HEK293 (cell line): Measurements from ENCODE around the gene KLHL29.

Experiments used
- CTCF ChIA-PET: fragments of 350-600 bp; formaldehyde crosslinking; extraction: SDS; loops from one replicate; lab custom pipeline; 2021; ENCODE audit warnings: antibody characterized with exemption; lab: Yijun Ruan, JAX
- POLR2A ChIA-PET: fragments of 300-600 bp; formaldehyde crosslinking; extraction: SDS; loops from one replicate; lab custom pipeline; 2020; ENCODE audit warnings: antibody characterized with exemption, inconsistent platforms; lab: Yijun Ruan, JAX
- H3K27ac ChIP-seq: fragments of 200-500 bp; sonication (Bioruptor generic); 2 replicates; pipeline ENCODE4 v1.5.1; 2014; ENCODE audit warnings: low read depth, low read length, control low read depth, inconsistent platforms; ENCODE audit errors: extremely low read depth
- H3K36me3 ChIP-seq, 2 experiments: fragments of 200-500 bp in 1 of 2; sonication (Bioruptor generic) in 1 of 2; 1 replicate in 1 of 2; 2 replicates in 1 of 2; pipeline ENCODE4 v1.5.1; 2014 to 2017; ENCODE audit warnings: inconsistent platforms in 2 of 2, low read length in 2 of 2; ENCODE audit not compliant: control insufficient read depth in 2 of 2, insufficient read depth in 1 of 2
- H3K4me1 ChIP-seq: fragments of 200-500 bp; sonication (Bioruptor generic); 2 replicates; pipeline ENCODE4 v1.5.1; 2014; ENCODE audit warnings: mild to moderate bottlenecking, low read length, inconsistent platforms; ENCODE audit not compliant: control insufficient read depth, insufficient read depth
- H3K4me3 ChIP-seq: 2 replicates; pipeline ENCODE4 v1.5.1; 2011; ENCODE audit warnings: low read depth, mild to moderate bottlenecking, control low read depth, low read length, moderate library complexity
- H3K9me3 ChIP-seq: fragments of 200-500 bp; sonication (Bioruptor generic); 2 replicates; pipeline ENCODE4 v1.5.1; 2014; ENCODE audit warnings: low read depth, low read length, inconsistent platforms; ENCODE audit not compliant: control insufficient read depth, insufficient read depth
- EGR2 ChIP-seq: fragments of 450-650 bp; formaldehyde crosslinking; IDR thresholded peaks from 2 replicates; pipeline ENCODE4 v1.5.1; 2016; ENCODE audit warnings: low read depth, missing biosample characterization, missing genetic modification characterization
- GLIS1 ChIP-seq: fragments of 450-650 bp; formaldehyde crosslinking; IDR thresholded peaks from 2 replicates; pipeline ENCODE4 v1.5.1; 2016; ENCODE audit warnings: missing biosample characterization, missing genetic modification characterization
- KLF10 ChIP-seq: fragments of 450-650 bp; IDR thresholded peaks from 2 replicates; pipeline ENCODE4 v1.5.1; 2018; ENCODE audit warnings: missing biosample characterization, mild to moderate bottlenecking, missing genetic modification characterization
- KLF8 ChIP-seq: fragments of 450-650 bp; formaldehyde crosslinking; IDR thresholded peaks from 2 replicates; pipeline ENCODE4 v1.5.1; 2016; ENCODE audit warnings: missing biosample characterization, missing genetic modification characterization
- MYNN ChIP-seq: fragments of 450-650 bp; formaldehyde crosslinking; IDR thresholded peaks from 2 replicates; pipeline ENCODE4 v1.5.1; 2016; ENCODE audit warnings: missing biosample characterization, missing genetic modification characterization, borderline replicate concordance
- PRDM1 ChIP-seq: fragments of 450-650 bp; formaldehyde crosslinking; IDR thresholded peaks from 2 replicates; pipeline ENCODE4; 2016; ENCODE audit warnings: missing biosample characterization, missing genetic modification characterization
- ZBTB48 ChIP-seq: fragments of 450-650 bp; formaldehyde crosslinking; IDR thresholded peaks from 2 replicates; pipeline ENCODE4 v1.5.1; 2016; ENCODE audit warnings: missing biosample characterization, missing genetic modification characterization
- ZNF114 ChIP-seq: fragments of 450-650 bp; formaldehyde crosslinking; IDR thresholded peaks from 2 replicates; pipeline ENCODE4 v1.5.0; 2017; ENCODE audit warnings: missing biosample characterization, missing genetic modification characterization
- ZNF169 ChIP-seq: fragments of 450-650 bp; formaldehyde crosslinking; IDR thresholded peaks from 2 replicates; pipeline ENCODE4 v1.5.1; 2016; ENCODE audit warnings: missing biosample characterization, missing genetic modification characterization
- ZNF19 ChIP-seq: fragments of 450-650 bp; formaldehyde crosslinking; IDR thresholded peaks from 2 replicates; pipeline ENCODE4; 2016; ENCODE audit warnings: missing biosample characterization, missing genetic modification characterization, low read depth
- ZNF354C ChIP-seq: fragments of 450-650 bp; formaldehyde crosslinking; IDR thresholded peaks from 2 replicates; pipeline ENCODE4 v1.5.1; 2016; ENCODE audit warnings: missing biosample characterization, missing genetic modification characterization, low read depth, borderline replicate concordance
- ZNF548 ChIP-seq: fragments of 450-650 bp; formaldehyde crosslinking; IDR thresholded peaks from 2 replicates; pipeline ENCODE4 v1.5.1; 2016; ENCODE audit warnings: missing biosample characterization, missing genetic modification characterization
- ZNF623 ChIP-seq: fragments of 450-650 bp; formaldehyde crosslinking; IDR thresholded peaks from 2 replicates; pipeline ENCODE4 v1.5.1; 2016; ENCODE audit warnings: missing biosample characterization, missing genetic modification characterization
- ZNF664 ChIP-seq: fragments of 450-650 bp; formaldehyde crosslinking; IDR thresholded peaks from 2 replicates; pipeline ENCODE4 v1.5.1; 2016; ENCODE audit warnings: missing biosample characterization, missing genetic modification characterization
- ZNF76 ChIP-seq: fragments of 450-650 bp; formaldehyde crosslinking; IDR thresholded peaks from 2 replicates; pipeline ENCODE4; 2016; ENCODE audit warnings: low read depth, missing biosample characterization, missing genetic modification characterization, borderline replicate concordance
- TF ChIP-seq, protein P1 (sequence below): fragments of 450-650 bp; formaldehyde crosslinking; IDR thresholded peaks from 2 replicates; pipeline ENCODE4 v1.5.1; 2016; ENCODE audit warnings: missing biosample characterization, missing genetic modification characterization, borderline replicate concordance
- TF ChIP-seq, protein P2 (sequence below): fragments of 450-650 bp; formaldehyde crosslinking; IDR thresholded peaks from 2 replicates; pipeline ENCODE4 v1.5.1; 2016; ENCODE audit warnings: missing biosample characterization, missing genetic modification characterization
- TF ChIP-seq, protein P3 (sequence below): fragments of 450-650 bp; formaldehyde crosslinking; IDR thresholded peaks from 2 replicates; pipeline ENCODE4 v1.5.1; 2016; ENCODE audit warnings: missing biosample characterization, missing genetic modification characterization
- TF ChIP-seq, protein P4 (sequence below): fragments of 450-650 bp; formaldehyde crosslinking; IDR thresholded peaks from 2 replicates; pipeline ENCODE4 v1.5.1; 2016; ENCODE audit warnings: missing biosample characterization, missing genetic modification characterization
- TF ChIP-seq, protein P5 (sequence below): fragments of 450-650 bp; formaldehyde crosslinking; IDR thresholded peaks from 2 replicates; pipeline ENCODE4 v1.5.1; 2016; ENCODE audit warnings: missing biosample characterization, missing genetic modification characterization

KLHL29 gene

DNA sequence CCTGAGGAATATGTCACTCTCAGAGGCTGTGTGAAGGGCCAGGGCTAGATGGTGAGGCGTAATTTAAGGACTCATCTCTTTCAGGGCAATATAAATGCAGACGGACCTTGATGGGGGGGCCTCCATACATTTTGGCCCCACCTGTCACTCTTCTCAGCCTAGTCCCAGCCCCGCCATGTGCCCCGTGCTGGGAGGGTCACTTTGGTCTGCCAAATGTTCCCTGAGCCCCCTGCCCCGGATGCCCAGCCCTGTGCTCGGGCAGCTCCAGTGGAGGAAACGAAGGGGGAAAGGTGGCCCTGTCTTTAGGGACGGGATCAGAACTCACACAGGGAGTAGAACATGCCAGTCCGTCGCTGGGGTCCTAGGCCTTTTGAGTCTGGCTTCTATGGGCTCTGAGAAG, 168.6 kb downstream of the KLHL29 start:
- peaks cover 11% of the 10 kb centered on the region for H3K4me1 ChIP-seq
- no peak overlapping the region for H3K4me3 ChIP-seq
- ChIA-PET CTCF (no interaction called here), POLR2A (no interaction called here)
- no peaks in the 10 kb centered on the region for H3K9me3 ChIP-seq
- H3K27ac ChIP-seq: no peak overlapping the region
- TF ChIP-seq KLF10 (tag by site-specific recombination): no peak
- TF ChIP-seq ZNF623 (tag by site-specific recombination): no peak
- TF ChIP-seq, protein P1, sequence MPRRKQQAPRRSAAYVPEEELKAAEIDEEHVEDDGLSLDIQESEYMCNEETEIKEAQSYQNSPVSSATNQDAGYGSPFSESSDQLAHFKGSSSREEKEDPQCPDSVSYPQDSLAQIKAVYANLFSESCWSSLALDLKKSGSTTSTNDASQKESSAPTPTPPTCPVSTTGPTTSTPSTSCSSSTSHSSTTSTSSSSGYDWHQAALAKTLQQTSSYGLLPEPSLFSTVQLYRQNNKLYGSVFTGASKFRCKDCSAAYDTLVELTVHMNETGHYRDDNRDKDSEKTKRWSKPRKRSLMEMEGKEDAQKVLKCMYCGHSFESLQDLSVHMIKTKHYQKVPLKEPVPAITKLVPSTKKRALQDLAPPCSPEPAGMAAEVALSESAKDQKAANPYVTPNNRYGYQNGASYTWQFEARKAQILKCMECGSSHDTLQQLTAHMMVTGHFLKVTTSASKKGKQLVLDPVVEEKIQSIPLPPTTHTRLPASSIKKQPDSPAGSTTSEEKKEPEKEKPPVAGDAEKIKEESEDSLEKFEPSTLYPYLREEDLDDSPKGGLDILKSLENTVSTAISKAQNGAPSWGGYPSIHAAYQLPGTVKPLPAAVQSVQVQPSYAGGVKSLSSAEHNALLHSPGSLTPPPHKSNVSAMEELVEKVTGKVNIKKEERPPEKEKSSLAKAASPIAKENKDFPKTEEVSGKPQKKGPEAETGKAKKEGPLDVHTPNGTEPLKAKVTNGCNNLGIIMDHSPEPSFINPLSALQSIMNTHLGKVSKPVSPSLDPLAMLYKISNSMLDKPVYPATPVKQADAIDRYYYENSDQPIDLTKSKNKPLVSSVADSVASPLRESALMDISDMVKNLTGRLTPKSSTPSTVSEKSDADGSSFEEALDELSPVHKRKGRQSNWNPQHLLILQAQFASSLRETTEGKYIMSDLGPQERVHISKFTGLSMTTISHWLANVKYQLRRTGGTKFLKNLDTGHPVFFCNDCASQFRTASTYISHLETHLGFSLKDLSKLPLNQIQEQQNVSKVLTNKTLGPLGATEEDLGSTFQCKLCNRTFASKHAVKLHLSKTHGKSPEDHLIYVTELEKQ (tag by site-specific recombination): no peak
- TF ChIP-seq, protein P2, sequence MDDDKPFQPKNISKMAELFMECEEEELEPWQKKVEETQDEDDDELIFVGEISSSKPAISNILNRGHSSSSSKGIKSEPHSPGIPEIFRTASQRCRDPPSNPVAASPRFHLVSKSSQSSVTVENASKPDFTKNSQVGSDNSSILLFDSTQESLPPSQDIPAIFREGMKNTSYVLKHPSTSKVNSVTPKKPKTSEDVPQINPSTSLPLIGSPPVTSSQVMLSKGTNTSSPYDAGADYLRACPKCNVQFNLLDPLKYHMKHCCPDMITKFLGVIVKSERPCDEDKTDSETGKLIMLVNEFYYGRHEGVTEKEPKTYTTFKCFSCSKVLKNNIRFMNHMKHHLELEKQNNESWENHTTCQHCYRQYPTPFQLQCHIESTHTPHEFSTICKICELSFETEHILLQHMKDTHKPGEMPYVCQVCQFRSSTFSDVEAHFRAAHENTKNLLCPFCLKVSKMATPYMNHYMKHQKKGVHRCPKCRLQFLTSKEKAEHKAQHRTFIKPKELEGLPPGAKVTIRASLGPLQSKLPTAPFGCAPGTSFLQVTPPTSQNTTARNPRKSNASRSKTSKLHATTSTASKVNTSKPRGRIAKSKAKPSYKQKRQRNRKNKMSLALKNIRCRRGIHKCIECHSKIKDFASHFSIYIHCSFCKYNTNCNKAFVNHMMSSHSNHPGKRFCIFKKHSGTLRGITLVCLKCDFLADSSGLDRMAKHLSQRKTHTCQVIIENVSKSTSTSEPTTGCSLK (tag by site-specific recombination): no peak
- TF ChIP-seq ZNF76 (tag by site-specific recombination): no peak
- no peak for TF ChIP-seq EGR2 (tag by site-specific recombination)
- no peak for TF ChIP-seq ZNF169 (tag by site-specific recombination)
- no peak for TF ChIP-seq PRDM1 (tag by site-specific recombination)
- no peak for TF ChIP-seq ZBTB48 (tag by site-specific recombination)
- TF ChIP-seq ZNF664: no peak
- TF ChIP-seq, protein P3, sequence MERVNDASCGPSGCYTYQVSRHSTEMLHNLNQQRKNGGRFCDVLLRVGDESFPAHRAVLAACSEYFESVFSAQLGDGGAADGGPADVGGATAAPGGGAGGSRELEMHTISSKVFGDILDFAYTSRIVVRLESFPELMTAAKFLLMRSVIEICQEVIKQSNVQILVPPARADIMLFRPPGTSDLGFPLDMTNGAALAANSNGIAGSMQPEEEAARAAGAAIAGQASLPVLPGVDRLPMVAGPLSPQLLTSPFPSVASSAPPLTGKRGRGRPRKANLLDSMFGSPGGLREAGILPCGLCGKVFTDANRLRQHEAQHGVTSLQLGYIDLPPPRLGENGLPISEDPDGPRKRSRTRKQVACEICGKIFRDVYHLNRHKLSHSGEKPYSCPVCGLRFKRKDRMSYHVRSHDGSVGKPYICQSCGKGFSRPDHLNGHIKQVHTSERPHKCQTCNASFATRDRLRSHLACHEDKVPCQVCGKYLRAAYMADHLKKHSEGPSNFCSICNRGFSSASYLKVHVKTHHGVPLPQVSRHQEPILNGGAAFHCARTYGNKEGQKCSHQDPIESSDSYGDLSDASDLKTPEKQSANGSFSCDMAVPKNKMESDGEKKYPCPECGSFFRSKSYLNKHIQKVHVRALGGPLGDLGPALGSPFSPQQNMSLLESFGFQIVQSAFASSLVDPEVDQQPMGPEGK: no peak
- TF ChIP-seq KLF8 (tag by site-specific recombination): no peak
- TF ChIP-seq, protein P4, sequence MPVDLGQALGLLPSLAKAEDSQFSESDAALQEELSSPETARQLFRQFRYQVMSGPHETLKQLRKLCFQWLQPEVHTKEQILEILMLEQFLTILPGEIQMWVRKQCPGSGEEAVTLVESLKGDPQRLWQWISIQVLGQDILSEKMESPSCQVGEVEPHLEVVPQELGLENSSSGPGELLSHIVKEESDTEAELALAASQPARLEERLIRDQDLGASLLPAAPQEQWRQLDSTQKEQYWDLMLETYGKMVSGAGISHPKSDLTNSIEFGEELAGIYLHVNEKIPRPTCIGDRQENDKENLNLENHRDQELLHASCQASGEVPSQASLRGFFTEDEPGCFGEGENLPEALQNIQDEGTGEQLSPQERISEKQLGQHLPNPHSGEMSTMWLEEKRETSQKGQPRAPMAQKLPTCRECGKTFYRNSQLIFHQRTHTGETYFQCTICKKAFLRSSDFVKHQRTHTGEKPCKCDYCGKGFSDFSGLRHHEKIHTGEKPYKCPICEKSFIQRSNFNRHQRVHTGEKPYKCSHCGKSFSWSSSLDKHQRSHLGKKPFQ (tag by site-specific recombination): no peak
- no peak for TF ChIP-seq ZNF114 (tag by site-specific recombination)
- TF ChIP-seq GLIS1: no peak
- no peak for TF ChIP-seq ZNF548 (tag by site-specific recombination)
- no peaks in the 10 kb centered on the region for H3K36me3 ChIP-seq

DNA sequence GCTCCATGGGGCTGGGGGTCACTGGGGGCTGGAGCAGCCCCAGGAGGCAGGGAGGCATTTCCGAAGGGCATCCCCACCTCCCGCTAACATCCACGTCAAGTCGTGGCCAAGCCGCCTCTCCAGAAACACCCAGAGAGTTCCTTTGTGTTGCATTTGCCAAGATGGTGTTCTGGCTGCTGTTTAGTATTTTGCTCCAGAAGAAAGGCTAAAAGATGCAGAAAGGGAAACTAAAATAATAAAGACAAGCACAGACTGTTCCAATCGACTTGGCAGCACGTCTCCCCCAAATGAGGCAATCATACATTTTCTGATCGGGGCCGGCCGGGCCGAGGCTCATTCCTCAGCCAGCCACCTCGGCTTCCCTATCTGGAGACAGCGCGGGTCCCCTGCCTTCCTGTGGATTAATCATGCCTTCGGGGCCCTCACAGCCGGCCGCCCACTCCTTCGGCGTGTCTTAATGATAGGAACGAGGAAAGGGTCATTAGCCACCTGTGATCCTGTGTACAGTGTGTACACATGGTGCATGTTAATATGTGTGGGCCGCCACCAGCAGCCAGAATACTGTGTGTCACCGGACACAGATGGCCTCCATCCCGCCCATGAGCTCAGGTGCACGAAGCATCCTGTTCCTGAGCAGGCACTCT, 169.2 kb downstream of the KLHL29 start:
- H3K9me3 ChIP-seq: no peaks in the 10 kb centered on the region
- CTCF ChIA-PET: no interaction called here
- TF ChIP-seq, protein P5, sequence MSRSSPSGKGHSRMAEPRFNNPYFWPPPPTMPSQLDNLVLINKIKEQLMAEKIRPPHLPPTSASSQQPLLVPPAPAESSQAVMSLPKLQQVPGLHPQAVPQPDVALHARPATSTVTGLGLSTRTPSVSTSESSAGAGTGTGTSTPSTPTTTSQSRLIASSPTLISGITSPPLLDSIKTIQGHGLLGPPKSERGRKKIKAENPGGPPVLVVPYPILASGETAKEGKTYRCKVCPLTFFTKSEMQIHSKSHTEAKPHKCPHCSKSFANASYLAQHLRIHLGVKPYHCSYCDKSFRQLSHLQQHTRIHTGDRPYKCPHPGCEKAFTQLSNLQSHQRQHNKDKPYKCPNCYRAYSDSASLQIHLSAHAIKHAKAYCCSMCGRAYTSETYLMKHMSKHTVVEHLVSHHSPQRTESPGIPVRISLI (tag by site-specific recombination): no peak
- no peak for TF ChIP-seq ZNF19 (tag by site-specific recombination)
- no peak for TF ChIP-seq MYNN (tag by site-specific recombination)
- TF ChIP-seq ZNF354C (tag by site-specific recombination): no peak

More for the DNA sequence above, 169.2 kb downstream of the KLHL29 start:
- POLR2A ChIA-PET: no interaction called here
- Histone ChIP-seq H3K4me3 (no peak overlapping the region), H3K4me1 (peaks cover 5% of the 10 kb centered on the region; the same call in 1 of the 2 replicates), H3K27ac (no peak overlapping the region), H3K36me3 (no peaks in the 10 kb centered on the region)
